Measurements from ENCODE around the gene OGDHL. TPM values are rescaled to one million over a fixed set of nuclear protein-coding genes. Genes with fewer than 3 reads are reported as not detected.

The OGDHL gene
- total and polyA plus RNA-seq, 9 of the 15 experiments (the other 6 are each of a cell fraction or from before 2014, with no cell fraction given): 0.01 to 1.8 (median 0.91) TPM

- H3K4me1 ChIP-seq (replicated peaks in 1 of 2; ENCODE audit: control insufficient read depth in 2 of 2, insufficient read depth in 2 of 2, low read length in 2 of 2): peaks cover 0 to 10% of the 10 kb centered on the region in 2 experiments; a peak in 2 of 5 replicates
- peaks cover 3% of the 10 kb centered on the region for H3K9me1 ChIP-seq (ENCODE audit: control insufficient read depth, insufficient read depth, low read length)
- no peak overlapping the region for H3K4me2 ChIP-seq (ENCODE audit: insufficient read depth, low read length)
- 0% methylated on average over 2 of the region's 2 CpGs for WGBS (ENCODE audit: insufficient coverage, low coverage, missing lambda C conversion rate)
- ChIA-PET CTCF (ENCODE audit: low intra/inter-chr PET ratio) (no interaction called here), POLR2A (no interaction called here)
- H3K9ac ChIP-seq (ENCODE audit: insufficient read depth in 1 of 2, low read depth in 2 of 2, low read length in 2 of 2): no peak overlapping the region
- in situ Hi-C loops (cut with MboI): no loop called here
- no peak overlapping the region for H3K4me3 ChIP-seq
- BruUV-seq (replicated peaks): no TSS peak
- no peaks in the 10 kb centered on the region for H3K79me2 ChIP-seq (ENCODE audit: control insufficient read depth, insufficient read depth, low read length)
- FAIRE-seq: no peak
- TF ChIP-seq MTA3 (IDR thresholded peaks at IDR 0.05; ENCODE audit: borderline replicate concordance): no peak
- TF ChIP-seq LARP7 (IDR thresholded peaks at IDR 0.05): no peak
- intact Hi-C loops (cut with micrococcal nuclease): no loop called here
- no peak overlapping the region for H3K27ac ChIP-seq (ENCODE audit: extremely low read depth, low read depth, low read length)
- H3K36me3 ChIP-seq (ENCODE audit: control insufficient read depth, insufficient read depth, low read length): no peaks in the 10 kb centered on the region
- H4K20me1 ChIP-seq (replicated peaks; ENCODE audit: control insufficient read depth, insufficient read depth, low read length): 0 out of 2 replicates have a peak, but pooled peaks cover 10% of the 10 kb centered on the region
- DNase-seq (ENCODE audit: extremely low read depth in 1 of 4, low spot score in 3 of 4): no peak
- no peaks in the 10 kb centered on the region for H3K9me3 ChIP-seq (replicated peaks; ENCODE audit: control insufficient read depth, insufficient read depth, low read depth, low read length)
- H3K27me3 ChIP-seq (ENCODE audit: control insufficient read depth in 2 of 2, insufficient read depth in 2 of 2, low read length in 2 of 2): peaks cover 24 to 32% of the 10 kb centered on the region in 2 experiments
- ATAC-seq: no peak
- H2AFZ ChIP-seq (ENCODE audit: low read depth, low read length): no peak overlapping the region
Observed at GRCh38 chr10:49766484-49766883, 4.4 kb upstream of the OGDHL start.

- H3K4me2 ChIP-seq (ENCODE audit: insufficient read depth, low read length): peak overlapping the region; percentile 73; the same call in 1 of the 2 replicates
- WGBS (ENCODE audit: insufficient coverage, low coverage, missing lambda C conversion rate): 28% methylated on average over 4 of the region's 4 CpGs
- no peak overlapping the region for H3K27ac ChIP-seq (ENCODE audit: extremely low read depth, low read depth, low read length)
- BruUV-seq (replicated peaks): no TSS peak
- in situ Hi-C loops (cut with MboI): no loop called here
- H3K79me2 ChIP-seq (ENCODE audit: control insufficient read depth, insufficient read depth, low read length): no peaks in the 10 kb centered on the region
- H3K27me3 ChIP-seq (ENCODE audit: control insufficient read depth in 2 of 2, insufficient read depth in 2 of 2, low read length in 2 of 2): peaks cover 2 to 3% of the 10 kb centered on the region in 2 experiments; a peak in 2 of 5 replicates
- H3K9me3 ChIP-seq (replicated peaks; ENCODE audit: control insufficient read depth, insufficient read depth, low read depth, low read length): no peaks in the 10 kb centered on the region
- 0 out of 2 replicates have a peak, but pooled peaks cover 16% of the 10 kb centered on the region for H4K20me1 ChIP-seq (replicated peaks; ENCODE audit: control insufficient read depth, insufficient read depth, low read length)
- TF ChIP-seq ZNF197 (CRISPR knock-in tag; IDR thresholded peaks at IDR 0.05; ENCODE audit: low read depth) (peak; percentile 23; the same call in 1 of the 2 replicates), MIER1 (IDR thresholded peaks at IDR 0.05; ENCODE audit: low read depth) (peak; percentile 81; the same call in 1 of the 2 replicates), ETV6 (IDR thresholded peaks at IDR 0.05; ENCODE audit: borderline replicate concordance in 1 of 2, low read depth in 2 of 2, low read length in 1 of 2) (no peak), ETV6 (CRISPR knock-in tag; IDR thresholded peaks at IDR 0.05; ENCODE audit: borderline replicate concordance) (no peak), EHMT2 (IDR thresholded peaks at IDR 0.05) (0 out of 2 replicates have a peak, but pooled peaks have one; percentile 6), HDAC1 (IDR thresholded peaks at IDR 0.05) (0 out of 4 replicates have a peak, but pooled peaks of 1 of the 2 experiments have one; percentile 1), SMAD4 (CRISPR knock-in tag; conservative IDR thresholded peaks at IDR 0.05) (0 out of 2 replicates have a peak, but pooled peaks have one; percentile 8), DMBX1 (CRISPR knock-in tag; IDR thresholded peaks at IDR 0.05; ENCODE audit: borderline replicate concordance) (0 out of 2 replicates have a peak, but pooled peaks have one; percentile 5), ATF1 (CRISPR knock-in tag; IDR thresholded peaks at IDR 0.05) (no peak), ATF1 (tag; IDR thresholded peaks at IDR 0.05) (peak; percentile 75), MNT (conservative IDR thresholded peaks at IDR 0.05) (0 out of 4 replicates have a peak, but pooled peaks of 1 of the 2 experiments have one; percentile 0), HOMEZ (CRISPR knock-in tag; IDR thresholded peaks at IDR 0.05) (no peak)
- intact Hi-C loops (cut with micrococcal nuclease): no loop called here
- ChIA-PET POLR2A (no interaction called here), CTCF (ENCODE audit: low intra/inter-chr PET ratio) (no interaction called here)
- H3K9ac ChIP-seq (ENCODE audit: insufficient read depth in 1 of 2, low read depth in 2 of 2, low read length in 2 of 2): no peak overlapping the region
- H3K36me3 ChIP-seq (ENCODE audit: control insufficient read depth, insufficient read depth, low read length): no peaks in the 10 kb centered on the region
- H3K4me3 ChIP-seq: peak overlapping the region; percentile 62; the same call in 1 of the 2 replicates
- no peak for DNase-seq (ENCODE audit: extremely low read depth in 1 of 4, low spot score in 3 of 4)
- peaks cover 0 to 12% of the 10 kb centered on the region in 2 experiments; a peak in 2 of 5 replicates for H3K4me1 ChIP-seq (replicated peaks in 1 of 2; ENCODE audit: control insufficient read depth in 2 of 2, insufficient read depth in 2 of 2, low read length in 2 of 2)
- no peak for FAIRE-seq
- peaks cover 5% of the 10 kb centered on the region for H3K9me1 ChIP-seq (ENCODE audit: control insufficient read depth, insufficient read depth, low read length)
- H2AFZ ChIP-seq (ENCODE audit: low read depth, low read length): no peak overlapping the region
- no peak for ATAC-seq
Observed at GRCh38 chr10:49762566-49762877, 399 bp upstream of the OGDHL start.

Measured in K562 (cell line).